ENCODE results near the gene NUP153. TPM values are rescaled to one million over a fixed set of nuclear protein-coding genes. Genes with fewer than 3 reads are reported as not detected.

Gene NUP153
- total and polyA plus RNA-seq, 8 donors, result 28.2 to 53.1 (median 45.6) TPM

- no peak for DNase-seq
- no peaks in the 10 kb centered on the region for H3K9me3 ChIP-seq
- H3K4me1 ChIP-seq, result no peaks in the 10 kb centered on the region
- intact Hi-C loops (cut with DNase I), result no loop called here
- H3K27me3 ChIP-seq, result no peaks in the 10 kb centered on the region
- no peaks in the 10 kb centered on the region for H3K36me3 ChIP-seq
- ATAC-seq, result no peak
- no peak for TF ChIP-seq CTCF (IDR thresholded peaks at IDR 0.05)
- H3K4me3 ChIP-seq, result no peak overlapping the region
- H3K27ac ChIP-seq, result no peak overlapping the region
Observed at GRCh38 chr6:17729223-17730077, 22.7 kb upstream of the NUP153 start.

GRCh38 chr6:17728551-17729222 is 22.0 kb upstream of the NUP153 start:
- intact Hi-C loops (cut with DNase I), result no loop called here
- Histone ChIP-seq H3K4me1 (no peaks in the 10 kb centered on the region), H3K36me3 (no peaks in the 10 kb centered on the region), H3K4me3 (no peak overlapping the region), H3K27me3 (no peaks in the 10 kb centered on the region), H3K9me3 (no peaks in the 10 kb centered on the region), H3K27ac (no peak overlapping the region)
- no peak for TF ChIP-seq CTCF (IDR thresholded peaks at IDR 0.05)
- ATAC-seq (no peak), DNase-seq (no peak)

GRCh38 chr6:17725083-17725482 is 18.4 kb upstream of the NUP153 start:
- Histone ChIP-seq H3K27ac (no peak overlapping the region), H3K36me3 (no peaks in the 10 kb centered on the region), H3K4me3 (no peak overlapping the region), H3K27me3 (no peaks in the 10 kb centered on the region), H3K9me3 (no peaks in the 10 kb centered on the region), H3K4me1 (no peaks in the 10 kb centered on the region)
- ATAC-seq, result peak; percentile 36
- no peak for TF ChIP-seq CTCF (IDR thresholded peaks at IDR 0.05)
- intact Hi-C loops (cut with DNase I), result no loop called here
- peak in 1 of 4 donors; percentile 57 for DNase-seq

- intact Hi-C loops (cut with DNase I), result no loop called here
- no peaks in the 10 kb centered on the region for H3K4me1 ChIP-seq
- no peak overlapping the region for H3K4me3 ChIP-seq
- H3K27ac ChIP-seq, result no peak overlapping the region
- DNase-seq, result no peak
- H3K27me3 ChIP-seq, result no peaks in the 10 kb centered on the region
- H3K9me3 ChIP-seq, result no peaks in the 10 kb centered on the region
- H3K36me3 ChIP-seq, result no peaks in the 10 kb centered on the region
- no peak for TF ChIP-seq CTCF (IDR thresholded peaks at IDR 0.05)
- ATAC-seq, result no peak
Observed at GRCh38 chr6:17724341-17724740, 17.6 kb upstream of the NUP153 start.

- H3K27ac ChIP-seq, result no peak overlapping the region
- ATAC-seq (no peak), DNase-seq (no peak)
- no peaks in the 10 kb centered on the region for H3K36me3 ChIP-seq
- TF ChIP-seq CTCF (IDR thresholded peaks at IDR 0.05), result no peak
- no peaks in the 10 kb centered on the region for H3K27me3 ChIP-seq
- intact Hi-C loops (cut with DNase I), result no loop called here
- H3K4me1 ChIP-seq, result no peaks in the 10 kb centered on the region
- H3K4me3 ChIP-seq, result no peak overlapping the region
- H3K9me3 ChIP-seq, result no peaks in the 10 kb centered on the region
Observed at GRCh38 chr6:17721671-17722070, 14.9 kb upstream of the NUP153 start.

All from left lung (tissue), 10 donors.